Right atrium auricular region (tissue), 2 donors: Measurements from ENCODE around the gene ARHGEF37. TPM values are rescaled to one million over a fixed set of nuclear protein-coding genes. Genes with fewer than 3 reads are reported as not detected.

ENCODE experiments used
- DNase-seq: peaks from one replicate; pipeline ENCODE4 v3.0.0-alpha.2; 2019; ENCODE audit warnings: low spot score
- H3K27ac ChIP-seq, 2 donors: fragments of 200-600 bp; sonication (generic); 1 replicate in 1 of 2; 2 replicates in 1 of 2; pipeline ENCODE4 v1.5.1; 2016 to 2019
- H3K27me3 ChIP-seq, 2 donors: fragments of 200-600 bp; sonication (generic); one replicate each; pipeline versions ENCODE4 v1.5.1 to v1.6.0; 2017 to 2019
- H3K36me3 ChIP-seq: fragments of 200-600 bp; sonication (generic); one replicate; pipeline ENCODE4 v1.5.1; 2016
- H3K4me1 ChIP-seq, 2 donors: fragments of 200-600 bp; sonication (generic); one replicate each; pipeline versions ENCODE4 v1.5.1 to v1.6.0; 2017 to 2019
- H3K4me3 ChIP-seq, 2 donors: fragments of 200-600 bp; sonication (generic); 1 replicate in 1 of 2; 2 replicates in 1 of 2; pipeline ENCODE4 v1.5.1; 2017 to 2019; ENCODE audit warnings: mild to moderate bottlenecking in 1 of 2, moderate library complexity in 1 of 2
- H3K9me3 ChIP-seq, 2 donors: fragments of 200-600 bp; sonication (generic); one replicate each; pipeline ENCODE4 v1.5.1; 2019
- CTCF ChIP-seq, 2 donors: fragments of 200-600 bp; sonication (generic); IDR thresholded peaks; one replicate each; pipeline ENCODE4 v1.5.1; 2019; ENCODE audit warnings: antibody characterized with exemption in 2 of 2
- total RNA-seq, 2 donors: library from RNA; depleted of rRNA; stranded (reverse); fragments of >200 nt; gene quantifications; one replicate each; pipeline ENCODE4 v1.1.0, GENCODE V29; 2016

Gene ARHGEF37
- total RNA-seq, 2 donors from 2014 or later = 11.0 to 13.7 TPM

- DNase-seq = no peak
- Histone ChIP-seq H3K4me3 (no peak overlapping the region), H3K4me1 (peaks cover 0 to 14% of the 10 kb centered on the region in 2 donors), H3K9me3 (no peaks in the 10 kb centered on the region), H3K27me3 (no peaks in the 10 kb centered on the region), H3K27ac (no peak overlapping the region), H3K36me3 (peaks cover 54% of the 10 kb centered on the region)
- no peak for TF ChIP-seq CTCF (IDR thresholded peaks at IDR 0.05)
Observed at GRCh38 chr5:149616727-149617285, 35.5 kb downstream of the ARHGEF37 start.

- no peak for TF ChIP-seq CTCF (IDR thresholded peaks at IDR 0.05)
- H3K9me3 ChIP-seq = no peaks in the 10 kb centered on the region
- H3K4me3 ChIP-seq = no peak overlapping the region
- H3K36me3 ChIP-seq = peaks cover 64% of the 10 kb centered on the region
- DNase-seq = no peak
- H3K27ac ChIP-seq = no peak overlapping the region
- H3K27me3 ChIP-seq = no peaks in the 10 kb centered on the region
- H3K4me1 ChIP-seq = peaks cover 0 to 14% of the 10 kb centered on the region in 2 donors
Observed at GRCh38 chr5:149617760-149618306, 36.5 kb downstream of the ARHGEF37 start.

GRCh38 chr5:149618581-149619248, 37.4 kb downstream of the ARHGEF37 start:
- peak; percentile 44 to 74 for TF ChIP-seq CTCF (IDR thresholded peaks at IDR 0.05)
- H3K36me3 ChIP-seq = peaks cover 71% of the 10 kb centered on the region
- no peak overlapping the region for H3K27ac ChIP-seq

GRCh38 chr5:149621415-149622098, 40.3 kb downstream of the ARHGEF37 start:
- Histone ChIP-seq H3K4me1 (peaks cover 0 to 6% of the 10 kb centered on the region in 2 donors), H3K4me3 (no peak overlapping the region), H3K27me3 (no peaks in the 10 kb centered on the region), H3K27ac (no peak overlapping the region), H3K36me3 (peaks cover 90% of the 10 kb centered on the region), H3K9me3 (no peaks in the 10 kb centered on the region)
- no peak for DNase-seq
- TF ChIP-seq CTCF (IDR thresholded peaks at IDR 0.05) = no peak

More at GRCh38 chr5:149618581-149619248, 37.4 kb downstream of the ARHGEF37 start:
- Histone ChIP-seq H3K9me3 (no peaks in the 10 kb centered on the region), H3K27me3 (no peaks in the 10 kb centered on the region), H3K4me3 (no peak overlapping the region), H3K4me1 (peaks cover 0 to 14% of the 10 kb centered on the region in 2 donors)
- DNase-seq = no peak

GRCh38 chr5:149622466-149622865, 41.2 kb downstream of the ARHGEF37 start:
- TF ChIP-seq CTCF (IDR thresholded peaks at IDR 0.05) = no peak
- Histone ChIP-seq H3K27ac (no peak overlapping the region), H3K9me3 (no peaks in the 10 kb centered on the region), H3K36me3 (peaks cover 92% of the 10 kb centered on the region), H3K4me1 (peaks cover 0 to 6% of the 10 kb centered on the region in 2 donors), H3K4me3 (no peak overlapping the region), H3K27me3 (no peaks in the 10 kb centered on the region)
- no peak for DNase-seq
